B cell (primary cell): Measurements from ENCODE around the gene SPACA7. TPM values are rescaled to one million over a fixed set of nuclear protein-coding genes. Genes with fewer than 3 reads are reported as not detected.

Experiments
- ATAC-seq: fragments of 200-7000 bp; cut with Tn5 transposase; one replicate; pipeline ENCODE4 v1.10.0; 2021; ENCODE audit warnings: low read depth, mild to moderate bottlenecking, moderate number of reproducible peaks, moderate library complexity
- CTCF ChIA-PET: fragments of 350-600 bp; sonication (Branson Sonifier 250); formaldehyde crosslinking; loops from one replicate; lab custom pipeline; 2021; ENCODE audit warnings: antibody characterized with exemption, inconsistent platforms; lab: Charles Lee
- POLR2A ChIA-PET: fragments of 350-600 bp; sonication (Branson Sonifier 250); formaldehyde crosslinking; loops from one replicate; lab custom pipeline; 2021; ENCODE audit warnings: antibody characterized with exemption; lab: Charles Lee
- DNase-seq: peaks from one replicate; pipeline ENCODE4 v3.0.0; 2013
- H2AFZ ChIP-seq: 2 replicates; pipeline ENCODE4 v1.6.1; 2012; ENCODE audit warnings: mild to moderate bottlenecking, low read depth, low read length; ENCODE audit not compliant: insufficient read depth, poor library complexity, severe bottlenecking
- H3K27ac ChIP-seq, 2 donors: 1 replicate in 1 of 2; 2 replicates in 1 of 2; pipeline ENCODE4 v1.5.1; 2012 to 2013; ENCODE audit warnings: low read length in 2 of 2, mild to moderate bottlenecking in 2 of 2, moderate library complexity in 1 of 2
- H3K27me3 ChIP-seq, 4 experiments: fragments of 200-600 bp in 1 of 4; sonication (generic) in 1 of 4; replicated peaks in 1 of 4; 1 replicate in 2 of 4; 2 replicates in 2 of 4; pipeline versions ENCODE4 v1.6.1 to v1.7.0; 2013 to 2016; ENCODE audit warnings: low read length in 3 of 4, mild to moderate bottlenecking in 2 of 4, mixed read lengths in 1 of 4, moderate library complexity in 1 of 4; ENCODE audit not compliant: insufficient read depth in 4 of 4, control insufficient read depth in 3 of 4; ENCODE audit errors: control extremely low read depth in 1 of 4
- H3K36me3 ChIP-seq, 2 experiments: replicated peaks in 1 of 2; 1 replicate in 1 of 2; 2 replicates in 1 of 2; pipeline versions ENCODE4 v1.6.1 to v1.7.1; 2013; ENCODE audit warnings: low read length in 1 of 2; ENCODE audit not compliant: insufficient read depth in 2 of 2, control insufficient read depth in 1 of 2; ENCODE audit errors: control extremely low read depth in 1 of 2, extremely low read depth in 1 of 2
- H3K4me1 ChIP-seq, 2 donors: fragments of 200-600 bp in 1 of 2; sonication (generic) in 1 of 2; 1 replicate in 1 of 2; 2 replicates in 1 of 2; pipeline versions ENCODE4 v1.5.1 to v1.6.1; 2013 to 2017; ENCODE audit warnings: low read length in 2 of 2; ENCODE audit not compliant: control insufficient read depth in 2 of 2, insufficient read depth in 2 of 2
- H3K4me2 ChIP-seq: replicated peaks from 2 replicates; pipeline ENCODE3; 2012; ENCODE audit warnings: mild to moderate bottlenecking, low read depth, low read length; ENCODE audit not compliant: poor library complexity, severe bottlenecking
- H3K4me3 ChIP-seq, 5 experiments: fragments of 200-600 bp in 1 of 5; sonication (generic) in 1 of 5; 1 replicate in 3 of 5; 2 replicates in 2 of 5; pipeline versions ENCODE4 v1.5.1 to v1.7.0; 2011 to 2016; ENCODE audit warnings: low read length in 4 of 5, mild to moderate bottlenecking in 4 of 5, low read depth in 2 of 5, control low read depth in 1 of 5, moderate library complexity in 1 of 5; ENCODE audit not compliant: insufficient read depth in 1 of 5; ENCODE audit errors: control extremely low read depth in 1 of 5, extremely low read depth in 1 of 5
- H3K79me2 ChIP-seq: fragments of 200-600 bp; sonication (generic); one replicate; pipeline ENCODE4 v1.6.0; 2016; ENCODE audit warnings: low read length; ENCODE audit not compliant: control insufficient read depth, insufficient read depth
- H3K9ac ChIP-seq: fragments of 200-600 bp; sonication (generic); 2 replicates; pipeline ENCODE4 v1.6.1; 2017; ENCODE audit warnings: mild to moderate bottlenecking, low read length, moderate library complexity
- H3K9me3 ChIP-seq, 3 donors: one replicate each; pipeline versions ENCODE4 v1.6.1 to v1.7.1; 2013; ENCODE audit warnings: low read length in 2 of 3; ENCODE audit not compliant: control insufficient read depth in 2 of 3, insufficient read depth in 1 of 3; ENCODE audit errors: control extremely low read depth in 1 of 3
- H4K20me1 ChIP-seq: 2 replicates; pipeline ENCODE4 v1.6.0; 2012; ENCODE audit warnings: mild to moderate bottlenecking, low read length; ENCODE audit not compliant: insufficient read depth, control insufficient read depth, poor library complexity, severe bottlenecking
- H3K27ac Mint-ChIP-seq: one replicate; pipeline ENCODE4 v1.8.0; 2021; ENCODE audit warnings: mixed read lengths
- H3K27me3 Mint-ChIP-seq: one replicate; pipeline ENCODE4 v1.8.0; 2021; ENCODE audit warnings: mixed read lengths
- H3K4me1 Mint-ChIP-seq: one replicate; pipeline ENCODE4 v1.8.0; 2021; ENCODE audit warnings: mixed read lengths
- H3K4me3 Mint-ChIP-seq: one replicate; pipeline ENCODE4 v1.8.0; 2021; ENCODE audit warnings: mixed read lengths
- H3K9me3 Mint-ChIP-seq: one replicate; pipeline ENCODE4 v1.8.0; 2022; ENCODE audit warnings: mixed read lengths; ENCODE audit not compliant: insufficient read depth
- EZH2 ChIP-seq: IDR thresholded peaks from 2 replicates; pipeline ENCODE4 v1.6.1; 2012; ENCODE audit warnings: borderline replicate concordance, low read depth, mild to moderate bottlenecking, moderate library complexity, low read length; ENCODE audit not compliant: insufficient read depth, poor library complexity, severe bottlenecking
- WGBS: methylation state at CpG from one replicate; pipeline ENCODE4 v1.1.5; 2013; ENCODE audit warnings: missing lambda C conversion rate; ENCODE audit not compliant: insufficient coverage; 5-methylcytosine and 5-hydroxymethylcytosine counted together
- intact Hi-C: fragments of 100-400 bp; cut with micrococcal nuclease; formaldehyde crosslinking; loops from one replicate; pipeline ENCODE4 v1.10.0; 2022
- polyA minus RNA-seq: library from RNA; depleted of rRNA, polyadenylated mRNA; stranded (reverse); fragments of >200 nt; gene quantifications from 2 replicates; pipeline ENCODE4 v1.2.3, GENCODE V29; 2012
- polyA plus RNA-seq: library from polyadenylated mRNA; depleted of rRNA; stranded (reverse); fragments of >200 nt; gene quantifications from 2 replicates; pipeline ENCODE4 v1.2.3, GENCODE V29; 2012
- total RNA-seq, 2 donors: library from RNA; stranded (reverse); fragments of 120-200 nt in 1 of 2; gene quantifications; 1 replicate in 1 of 2; 2 replicates in 1 of 2; pipeline versions ENCODE4 v1.2.3 to v1.2.4, GENCODE V29; 2013 to 2022
- TF ChIP-seq, protein P1 (sequence below): fragments of 200-600 bp; IDR thresholded peaks from one replicate; pipeline ENCODE4 v1.8.0; 2022; ENCODE audit warnings: antibody characterized with exemption, mild to moderate bottlenecking

SPACA7 gene
- total RNA-seq (not detected in 2 replicates), polyA plus RNA-seq (not detected in 2 replicates), polyA minus RNA-seq (not detected in 2 replicates)
- total RNA-seq (2013), result not detected

DNA sequence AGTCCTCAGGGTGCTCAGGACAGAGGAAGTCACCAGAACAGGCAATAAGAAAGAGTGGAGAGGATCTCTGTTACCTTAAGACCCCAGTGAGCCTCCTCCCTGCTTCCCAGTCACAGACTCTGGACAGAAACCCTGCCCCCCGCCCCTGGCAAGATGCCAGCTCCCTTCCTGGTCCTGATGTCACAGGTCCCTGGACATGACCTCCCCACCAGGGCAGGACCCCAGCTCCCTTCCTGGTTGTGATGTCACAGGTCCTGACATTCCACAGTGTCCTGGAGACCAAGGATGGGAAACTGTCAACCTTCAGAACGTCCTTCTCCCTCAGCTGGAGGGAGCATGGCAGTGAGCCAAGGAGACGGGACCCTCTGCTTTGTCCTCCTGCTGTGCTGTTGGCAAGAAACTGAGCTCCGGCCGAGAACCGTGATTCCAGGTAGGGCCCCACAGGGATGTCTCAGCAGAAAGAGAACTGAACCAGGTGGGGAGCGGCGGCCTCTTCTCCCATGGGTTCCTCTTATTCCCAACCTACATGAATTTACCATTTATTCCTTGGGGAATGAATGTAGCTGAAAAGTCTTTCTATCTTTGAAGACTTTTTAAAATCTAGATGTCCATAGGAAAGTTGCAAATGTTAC lies at the start of gene SPACA7:
Gene SPACA7, plus strand, starts transcription at position 306 of the 632 bp plus-strand sequence. Its CDS starts 31 bp downstream, at position 337.
- intact Hi-C loops, result no loop called here
- Histone ChIP-seq H3K27ac (no peak within 1 kb of the TSS), H4K20me1 (no peaks in the 10 kb centered on the region), H3K36me3 (no peaks in the 10 kb centered on the region), H3K79me2 (no peaks in the 10 kb centered on the region), H3K27me3 (no peaks in the 10 kb centered on the region), H3K9ac (no peak within 1 kb of the TSS), H3K9me3 (peaks cover 0 to 15% (median 0%) of the 10 kb centered on the region in 3 donors), H3K4me2 (no peak within 1 kb of the TSS), H2AFZ (no peak within 1 kb of the TSS), H3K4me3 (no peak within 1 kb of the TSS), H3K4me1 (no peaks in the 10 kb centered on the region)
- H3K27me3 Mint-ChIP-seq, result peaks cover 12% of the 10 kb centered on the region
- H3K4me1 Mint-ChIP-seq, result no peaks in the 10 kb centered on the region
- TF ChIP-seq, protein P1, sequence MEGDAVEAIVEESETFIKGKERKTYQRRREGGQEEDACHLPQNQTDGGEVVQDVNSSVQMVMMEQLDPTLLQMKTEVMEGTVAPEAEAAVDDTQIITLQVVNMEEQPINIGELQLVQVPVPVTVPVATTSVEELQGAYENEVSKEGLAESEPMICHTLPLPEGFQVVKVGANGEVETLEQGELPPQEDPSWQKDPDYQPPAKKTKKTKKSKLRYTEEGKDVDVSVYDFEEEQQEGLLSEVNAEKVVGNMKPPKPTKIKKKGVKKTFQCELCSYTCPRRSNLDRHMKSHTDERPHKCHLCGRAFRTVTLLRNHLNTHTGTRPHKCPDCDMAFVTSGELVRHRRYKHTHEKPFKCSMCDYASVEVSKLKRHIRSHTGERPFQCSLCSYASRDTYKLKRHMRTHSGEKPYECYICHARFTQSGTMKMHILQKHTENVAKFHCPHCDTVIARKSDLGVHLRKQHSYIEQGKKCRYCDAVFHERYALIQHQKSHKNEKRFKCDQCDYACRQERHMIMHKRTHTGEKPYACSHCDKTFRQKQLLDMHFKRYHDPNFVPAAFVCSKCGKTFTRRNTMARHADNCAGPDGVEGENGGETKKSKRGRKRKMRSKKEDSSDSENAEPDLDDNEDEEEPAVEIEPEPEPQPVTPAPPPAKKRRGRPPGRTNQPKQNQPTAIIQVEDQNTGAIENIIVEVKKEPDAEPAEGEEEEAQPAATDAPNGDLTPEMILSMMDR, result no peak
- no peak for TF ChIP-seq EZH2
- WGBS, result 83% methylated on average over 5 of the region's 8 CpGs
- DNase-seq (no peak), ATAC-seq (no peak)
- POLR2A ChIA-PET, result no interaction called here
- no peak within 1 kb of the TSS for H3K27ac Mint-ChIP-seq
- H3K4me3 Mint-ChIP-seq, result no peak within 1 kb of the TSS
- H3K9me3 Mint-ChIP-seq, result peaks cover 2% of the 10 kb centered on the region
- CTCF ChIA-PET, result no interaction called here

DNA sequence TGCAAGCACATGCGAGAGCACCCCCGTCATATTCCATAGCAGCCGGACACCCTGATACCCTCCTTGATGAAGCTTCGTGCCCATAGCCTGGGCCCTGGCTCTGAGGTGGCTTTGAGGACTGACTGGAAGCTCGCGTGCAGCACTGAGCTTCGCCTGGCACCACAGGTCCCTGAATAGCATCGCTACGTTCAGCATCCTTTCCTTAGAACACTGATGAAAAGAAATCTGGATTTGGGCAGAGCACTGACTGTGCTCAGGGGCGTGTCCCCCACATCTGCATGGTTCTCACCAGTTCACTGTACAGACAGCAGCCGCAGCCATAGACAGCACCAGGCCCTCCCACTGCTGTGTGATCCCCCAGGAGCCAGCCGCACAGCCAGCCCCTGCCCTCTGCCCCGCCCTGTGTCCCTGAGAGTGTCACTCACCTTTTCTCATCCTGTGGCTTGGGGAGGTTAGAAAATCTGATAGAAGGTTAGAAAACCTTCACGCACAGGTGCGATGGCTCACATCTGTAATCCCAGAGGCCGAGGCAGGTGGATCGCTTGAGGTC lies 49.3 kb upstream of the SPACA7 start:
- Histone ChIP-seq H3K27ac (no peak overlapping the region), H3K4me1 (no peaks in the 10 kb centered on the region), H3K9me3 (peaks cover 0 to 33% (median 0%) of the 10 kb centered on the region in 3 donors), H3K27me3 (peaks cover 0 to 7% (median 0%) of the 10 kb centered on the region in 4 experiments), H3K79me2 (no peaks in the 10 kb centered on the region), H4K20me1 (no peaks in the 10 kb centered on the region), H3K4me2 (no peak overlapping the region), H3K9ac (no peak overlapping the region), H3K36me3 (no peaks in the 10 kb centered on the region), H3K4me3 (no peak overlapping the region), H2AFZ (no peak overlapping the region)
- DNase-seq (no peak), ATAC-seq (no peak)
- no peaks in the 10 kb centered on the region for H3K9me3 Mint-ChIP-seq
- no peak overlapping the region for H3K27ac Mint-ChIP-seq
- no peaks in the 10 kb centered on the region for H3K4me1 Mint-ChIP-seq
- TF ChIP-seq EZH2, result no peak
- TF ChIP-seq, protein P1, result no peak
- ChIA-PET CTCF (no interaction called here), POLR2A (no interaction called here)
- intact Hi-C loops, result no loop called here
- H3K4me3 Mint-ChIP-seq, result no peak overlapping the region
- 84% methylated on average over 14 of the region's 17 CpGs for WGBS
- peaks cover 11% of the 10 kb centered on the region for H3K27me3 Mint-ChIP-seq
